ENCODE measurements around the gene CELSR2. TPM values are rescaled to one million over a fixed set of nuclear protein-coding genes. Genes with fewer than 3 reads are reported as not detected.
"Not testable (repeated sequence)": the region's sequence is repeated elsewhere in the genome, so short reads cannot be mapped to it uniquely, and the experiment has no call there.

Gene CELSR2
- total RNA-seq, 1 experiment from 2014 or later, result 8.3 TPM

- Mint-ChIP-seq H3K4me1 (ENCODE audit: low read depth, unreplicated experiment) (no peaks in the 10 kb centered on the region), H3K27me3 (ENCODE audit: insufficient read depth, unreplicated experiment) (no peaks in the 10 kb centered on the region), H3K9me3 (ENCODE audit: unreplicated experiment) (no peaks in the 10 kb centered on the region), H3K4me3 (ENCODE audit: unreplicated experiment) (no peak overlapping the region), H3K36me3 (ENCODE audit: insufficient read depth, unreplicated experiment) (no peaks in the 10 kb centered on the region), H3K27ac (ENCODE audit: unreplicated experiment) (no peak overlapping the region)
- peaks cover 11% of the 10 kb centered on the region for H3K4me1 ChIP-seq
- H3K36me3 ChIP-seq (ENCODE audit: control insufficient read depth, insufficient read depth, low read length), result no peaks in the 10 kb centered on the region
- no peak for DNase-seq
- no peak overlapping the region for H3K4me3 ChIP-seq (ENCODE audit: low read depth, low read length)
- no TSS peak for BruUV-seq (replicated peaks)
- no peaks in the 10 kb centered on the region for H3K9me3 ChIP-seq
- TF ChIP-seq CTCF (IDR thresholded peaks at IDR 0.05; ENCODE audit: insufficient read depth in 1 of 2, low read depth in 1 of 2, low read length in 1 of 2, severe bottlenecking in 1 of 2, unreplicated experiment in 1 of 2), result no peak
- H3K27me3 ChIP-seq (replicated peaks; ENCODE audit: control insufficient read depth, insufficient read depth, low read length), result no peaks in the 10 kb centered on the region
- ChIA-PET POLR2A (no interaction called here), CTCF (no interaction called here)
- intact Hi-C loops (cut with micrococcal nuclease; ENCODE audit: unreplicated experiment), result no loop called here
Measured at GRCh38 chr1:109300650-109301151, 51.4 kb downstream of the CELSR2 start.

- H3K4me3 Mint-ChIP-seq (ENCODE audit: unreplicated experiment), result no peak overlapping the region
- no peak overlapping the region for H3K4me3 ChIP-seq (ENCODE audit: low read depth, low read length)
- H3K27me3 Mint-ChIP-seq (ENCODE audit: insufficient read depth, unreplicated experiment), result no peaks in the 10 kb centered on the region
- no peaks in the 10 kb centered on the region for H3K36me3 ChIP-seq (ENCODE audit: control insufficient read depth, insufficient read depth, low read length)
- ChIA-PET POLR2A (no interaction called here), CTCF (no interaction called here)
- H3K9me3 ChIP-seq, result no peaks in the 10 kb centered on the region
- TF ChIP-seq CTCF (IDR thresholded peaks at IDR 0.05; ENCODE audit: insufficient read depth in 1 of 2, low read depth in 1 of 2, low read length in 1 of 2, severe bottlenecking in 1 of 2, unreplicated experiment in 1 of 2), result no peak
- H3K9me3 Mint-ChIP-seq (ENCODE audit: unreplicated experiment), result no peaks in the 10 kb centered on the region
- intact Hi-C loops (cut with micrococcal nuclease; ENCODE audit: unreplicated experiment), result no loop called here
- H3K4me1 Mint-ChIP-seq (ENCODE audit: low read depth, unreplicated experiment), result no peaks in the 10 kb centered on the region
- no peaks in the 10 kb centered on the region for H3K36me3 Mint-ChIP-seq (ENCODE audit: insufficient read depth, unreplicated experiment)
- H3K4me1 ChIP-seq, result peaks cover 11% of the 10 kb centered on the region
- no peak overlapping the region for H3K27ac Mint-ChIP-seq (ENCODE audit: unreplicated experiment)
- BruUV-seq (replicated peaks), result no TSS peak
- no peaks in the 10 kb centered on the region for H3K27me3 ChIP-seq (replicated peaks; ENCODE audit: control insufficient read depth, insufficient read depth, low read length)
- DNase-seq, result no peak
Measured at GRCh38 chr1:109301874-109302273, 52.5 kb downstream of the CELSR2 start.

- TF ChIP-seq CTCF (IDR thresholded peaks at IDR 0.05; ENCODE audit: insufficient read depth in 1 of 2, low read depth in 1 of 2, low read length in 1 of 2, severe bottlenecking in 1 of 2, unreplicated experiment in 1 of 2), result no peak
- no peak overlapping the region for H3K4me3 Mint-ChIP-seq (ENCODE audit: unreplicated experiment)
- H3K36me3 Mint-ChIP-seq (ENCODE audit: insufficient read depth, unreplicated experiment), result peaks cover 6% of the 10 kb centered on the region
- H3K4me1 ChIP-seq, result peaks cover 2% of the 10 kb centered on the region
- no peaks in the 10 kb centered on the region for H3K4me1 Mint-ChIP-seq (ENCODE audit: low read depth, unreplicated experiment)
- intact Hi-C loops (cut with micrococcal nuclease; ENCODE audit: unreplicated experiment), result no loop called here
- H3K9me3 Mint-ChIP-seq (ENCODE audit: unreplicated experiment), result no peaks in the 10 kb centered on the region
- no peak for DNase-seq
- no peaks in the 10 kb centered on the region for H3K27me3 ChIP-seq (replicated peaks; ENCODE audit: control insufficient read depth, insufficient read depth, low read length)
- no peaks in the 10 kb centered on the region for H3K9me3 ChIP-seq
- no peaks in the 10 kb centered on the region for H3K27me3 Mint-ChIP-seq (ENCODE audit: insufficient read depth, unreplicated experiment)
- H3K4me3 ChIP-seq (ENCODE audit: low read depth, low read length), result no peak overlapping the region
- no TSS peak for BruUV-seq (replicated peaks)
- ChIA-PET POLR2A (no interaction called here), CTCF (interaction anchor here (0.6 kb wide), 1 partner anchor 9 kb away, joined by 3 read pairs; no protein-coding TSS in a partner anchor)
- H3K36me3 ChIP-seq (ENCODE audit: control insufficient read depth, insufficient read depth, low read length), result no peaks in the 10 kb centered on the region
- H3K27ac Mint-ChIP-seq (ENCODE audit: unreplicated experiment), result no peak overlapping the region
Measured at GRCh38 chr1:109304226-109304920, 55.0 kb downstream of the CELSR2 start.

- CTCF ChIA-PET; H3K4me1 Mint-ChIP-seq (ENCODE audit: low read depth, unreplicated experiment); intact Hi-C loops (cut with micrococcal nuclease; ENCODE audit: unreplicated experiment); H3K4me3 ChIP-seq (ENCODE audit: low read depth, low read length); H3K9me3 ChIP-seq; BruUV-seq (replicated peaks); H3K36me3 Mint-ChIP-seq (ENCODE audit: insufficient read depth, unreplicated experiment); H3K27me3 Mint-ChIP-seq (ENCODE audit: insufficient read depth, unreplicated experiment); H3K4me3 Mint-ChIP-seq (ENCODE audit: unreplicated experiment); H3K4me1 ChIP-seq; POLR2A ChIA-PET; H3K27me3 ChIP-seq (replicated peaks; ENCODE audit: control insufficient read depth, insufficient read depth, low read length); H3K9me3 Mint-ChIP-seq (ENCODE audit: unreplicated experiment); H3K27ac Mint-ChIP-seq (ENCODE audit: unreplicated experiment); H3K36me3 ChIP-seq (ENCODE audit: control insufficient read depth, insufficient read depth, low read length); DNase-seq: not testable (repeated sequence)
Measured at GRCh38 chr1:109305991-109306390, 56.7 kb downstream of the CELSR2 start.
